HT-29 (cell line): ENCODE measurements around the gene CDH12. TPM values are rescaled to one million over a fixed set of nuclear protein-coding genes. Genes with fewer than 3 reads are reported as not detected.

ENCODE experiments used
- DNase-seq: peaks from one replicate; pipeline ENCODE4 v3.0.0-alpha.2; 2015; ENCODE audit warnings: low spot score
- total RNA-seq: library from RNA; depleted of rRNA; stranded (reverse); fragments of >200 nt; shearing (Covaris generic); gene quantifications from 2 replicates; pipeline ENCODE4 v1.2.3, GENCODE V29; 2014

Gene CDH12
- total RNA-seq, 1 experiment from 2014 or later, result not detected

GRCh38 chr5:21831145-21831787 lies 1021.9 kb downstream of the CDH12 start:
- no peak for DNase-seq

GRCh38 chr5:21826884-21827283 lies 1026.3 kb downstream of the CDH12 start:
- no peak for DNase-seq

GRCh38 chr5:21823588-21823987 lies 1029.6 kb downstream of the CDH12 start:
- DNase-seq, result no peak

- no peak for DNase-seq
Measured at GRCh38 chr5:21823076-21823574, 1030.0 kb downstream of the CDH12 start.

- no peak for DNase-seq
Measured at GRCh38 chr5:21820527-21820926, 1032.6 kb downstream of the CDH12 start.

- DNase-seq, result no peak
Measured at GRCh38 chr5:21818370-21818720, 1034.8 kb downstream of the CDH12 start.

GRCh38 chr5:21817668-21818369 lies 1035.3 kb downstream of the CDH12 start:
- DNase-seq, result peak; percentile 23

- peak; percentile 45 for DNase-seq
Measured at GRCh38 chr5:21810737-21811316, 1042.3 kb downstream of the CDH12 start.

GRCh38 chr5:21809611-21810010 lies 1043.5 kb downstream of the CDH12 start:
- no peak for DNase-seq

- DNase-seq, result no peak
Measured at GRCh38 chr5:21807953-21808352, 1045.2 kb downstream of the CDH12 start.

GRCh38 chr5:21806943-21807342 lies 1046.2 kb downstream of the CDH12 start:
- no peak for DNase-seq

GRCh38 chr5:21806271-21806670 lies 1046.9 kb downstream of the CDH12 start:
- no peak for DNase-seq

GRCh38 chr5:21802869-21803490 lies 1050.2 kb downstream of the CDH12 start:
- peak; percentile 47 for DNase-seq

GRCh38 chr5:21802100-21802499 lies 1051.0 kb downstream of the CDH12 start:
- no peak for DNase-seq

- no peak for DNase-seq
Measured at GRCh38 chr5:21792748-21793147, 1060.4 kb downstream of the CDH12 start.

GRCh38 chr5:21791304-21791703 lies 1061.8 kb downstream of the CDH12 start:
- no peak for DNase-seq

GRCh38 chr5:21784487-21784886 lies 1068.7 kb downstream of the CDH12 start:
- no peak for DNase-seq

GRCh38 chr5:21783074-21783679 lies 1070.0 kb downstream of the CDH12 start:
- no peak for DNase-seq

GRCh38 chr5:21776466-21776865 lies 1076.7 kb downstream of the CDH12 start:
- DNase-seq, result no peak

- DNase-seq, result peak; percentile 16
Measured at GRCh38 chr5:21774801-21775200, 1078.3 kb downstream of the CDH12 start.

- no peak for DNase-seq
Measured at GRCh38 chr5:21774281-21774680, 1078.9 kb downstream of the CDH12 start.

GRCh38 chr5:21773456-21773855 lies 1079.7 kb downstream of the CDH12 start:
- no peak for DNase-seq
